ENCODE measurements around the gene TAF5L.
"Not testable (repeated sequence)": the region's sequence is repeated elsewhere in the genome, so short reads cannot be mapped to it uniquely, and the experiment has no call there.

The TAF5L gene

DNA sequence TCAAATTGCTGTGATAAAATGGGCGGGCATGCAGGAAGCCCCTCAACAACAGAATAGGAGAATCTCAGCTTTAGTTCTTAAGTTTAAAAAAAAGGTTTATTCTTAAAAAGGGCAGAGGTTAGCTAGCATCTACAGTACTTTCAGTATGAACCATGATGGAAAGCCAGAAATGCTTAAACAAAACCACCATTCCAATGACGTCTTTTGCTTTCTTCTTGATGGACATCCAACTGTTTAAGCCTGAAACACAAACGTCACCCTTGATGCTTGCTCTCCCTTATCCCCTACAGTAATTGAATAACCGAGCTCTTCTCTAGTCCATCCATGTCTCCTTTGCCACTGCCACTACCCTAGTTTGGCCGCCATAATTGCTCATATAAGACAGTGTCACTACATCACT, 25.7 kb downstream of the TAF5L start:
- DNase-seq = no peak

DNA sequence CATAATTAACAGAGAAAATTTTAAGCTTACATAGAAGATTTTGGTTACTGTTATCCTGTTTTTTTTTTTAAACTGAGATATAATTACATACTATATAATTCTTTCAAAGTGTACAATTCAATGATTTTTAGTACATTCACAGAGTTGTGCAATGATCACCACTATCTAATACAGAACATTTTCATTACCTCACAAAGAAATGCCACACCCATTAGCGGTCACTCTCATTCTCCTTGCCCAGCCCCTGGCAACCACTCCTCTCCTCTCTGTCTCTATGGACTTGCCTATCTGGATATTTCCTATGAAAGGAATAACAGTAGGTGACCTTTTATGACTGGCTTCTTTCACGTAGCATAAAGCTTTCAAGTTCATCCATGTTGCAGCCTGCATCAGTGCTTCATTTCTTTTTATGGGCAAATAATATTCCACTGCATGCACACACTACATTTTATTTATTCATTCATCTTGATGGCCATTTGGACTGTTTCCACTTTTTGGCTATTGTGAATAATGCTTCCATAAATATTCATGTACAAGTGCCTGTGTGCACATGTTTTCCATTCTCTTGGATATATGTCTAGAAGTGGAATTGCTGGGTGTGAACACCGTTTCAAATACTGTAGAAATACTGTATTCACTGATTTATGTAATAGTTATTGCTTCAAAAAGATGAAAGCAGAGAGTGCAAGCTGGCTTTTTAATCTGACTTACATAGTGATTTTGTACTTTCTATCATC, 26.5 kb downstream of the TAF5L start:
- DNase-seq = no peak

- no peak for DNase-seq
Observed at GRCh38 chr1:229597877-229598276, 28.0 kb downstream of the TAF5L start.

GRCh38 chr1:229596925-229597699, 28.8 kb downstream of the TAF5L start:
- no peak for DNase-seq

- not testable (repeated sequence) for DNase-seq
Observed at GRCh38 chr1:229595876-229596275, 30.0 kb downstream of the TAF5L start.

- no peak for DNase-seq
Observed at GRCh38 chr1:229594227-229595008, 31.5 kb downstream of the TAF5L start.

DNA sequence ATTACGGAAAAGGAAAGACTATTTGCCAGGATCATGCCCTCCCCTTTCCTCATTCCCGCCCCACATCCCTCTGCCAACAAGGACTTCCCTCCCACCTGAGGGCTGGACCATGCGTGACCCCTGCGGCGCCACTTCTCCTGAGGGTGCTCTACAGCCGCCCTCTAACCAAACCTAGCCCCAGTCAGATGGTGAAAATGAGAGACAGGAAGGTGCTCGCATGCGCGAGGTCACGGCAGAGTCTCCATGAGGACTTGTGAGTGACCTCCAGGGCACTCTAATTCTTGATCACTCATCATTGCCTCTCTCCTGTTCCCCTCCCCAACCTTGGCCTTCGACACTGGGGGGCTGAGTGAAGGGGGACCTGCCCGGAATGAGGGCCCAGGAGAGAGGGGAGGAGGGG, 32.1 kb downstream of the TAF5L start:
- DNase-seq = no peak

DNA sequence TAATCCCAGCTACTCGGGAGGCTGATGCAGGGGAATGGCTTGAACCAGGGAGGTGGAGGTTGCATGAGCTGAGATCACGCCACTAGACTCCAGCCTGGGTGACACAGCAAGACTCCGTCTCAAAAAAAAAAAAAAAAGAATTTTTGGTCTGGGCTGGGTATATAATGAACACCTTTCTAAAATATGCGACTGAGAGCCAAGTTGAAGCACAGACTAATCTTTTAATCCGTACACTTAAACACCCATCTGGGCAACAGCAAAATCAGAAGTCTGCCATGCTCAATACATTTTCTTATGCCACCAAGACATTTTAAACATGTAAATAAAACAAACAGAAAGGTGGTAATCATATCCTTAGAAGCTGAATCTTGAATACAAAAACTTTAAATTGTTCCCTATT, 35.8 kb downstream of the TAF5L start:
- no peak for DNase-seq

DNA sequence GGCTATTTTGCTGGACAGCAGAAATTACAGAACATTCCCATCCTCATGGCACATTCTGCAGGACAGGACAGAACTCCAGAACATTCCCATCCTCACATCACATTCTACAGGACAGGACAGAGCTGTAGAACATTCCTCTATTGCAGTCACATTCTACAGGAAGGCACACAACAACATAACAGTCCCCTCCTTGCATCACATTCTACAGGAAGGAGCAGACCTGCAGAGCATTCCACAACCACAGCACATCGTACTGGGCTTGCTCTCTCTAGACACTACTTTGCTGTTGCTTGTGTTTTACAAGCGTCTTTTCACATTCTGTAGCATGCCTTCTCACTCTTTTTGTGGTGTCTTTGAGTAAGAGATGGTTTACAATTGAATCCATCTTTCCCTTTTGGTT, 40.6 kb downstream of the TAF5L start:
- DNase-seq = no peak

- no peak for DNase-seq
Observed at GRCh38 chr1:229582715-229583114, 43.2 kb downstream of the TAF5L start.

DNA sequence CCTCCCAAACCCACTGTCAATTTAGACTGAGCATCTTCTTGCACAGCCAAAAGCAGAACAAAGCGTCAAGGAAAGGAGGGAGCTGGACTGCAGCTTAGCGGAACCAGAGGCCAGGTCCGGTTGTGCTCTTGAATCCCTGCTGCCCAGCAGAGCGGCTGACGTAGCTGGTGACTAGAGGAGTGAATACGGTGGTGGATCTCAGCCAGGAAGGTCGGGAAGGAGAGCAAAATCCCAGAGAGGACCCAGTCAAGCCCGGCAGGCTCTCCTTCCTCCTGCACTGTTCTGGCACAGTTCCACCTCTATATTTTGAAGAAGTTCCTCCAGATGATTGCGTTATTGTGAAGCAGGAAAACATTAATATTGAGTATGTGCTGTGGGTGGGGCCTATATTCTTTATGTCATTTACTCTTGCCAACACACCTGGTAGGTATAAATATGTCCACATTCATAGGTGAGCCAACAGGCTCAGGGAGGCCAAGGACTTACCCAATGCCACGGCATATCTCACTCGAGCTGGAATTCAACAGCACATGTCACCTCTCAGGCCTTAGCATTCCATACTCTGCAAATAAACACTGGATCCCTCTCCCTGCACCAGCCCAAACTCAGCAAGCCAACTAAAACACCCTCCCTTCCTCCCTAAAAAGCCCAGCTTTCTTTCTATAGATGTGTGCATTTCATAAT, 43.8 kb downstream of the TAF5L start:
- DNase-seq = no peak

DNA sequence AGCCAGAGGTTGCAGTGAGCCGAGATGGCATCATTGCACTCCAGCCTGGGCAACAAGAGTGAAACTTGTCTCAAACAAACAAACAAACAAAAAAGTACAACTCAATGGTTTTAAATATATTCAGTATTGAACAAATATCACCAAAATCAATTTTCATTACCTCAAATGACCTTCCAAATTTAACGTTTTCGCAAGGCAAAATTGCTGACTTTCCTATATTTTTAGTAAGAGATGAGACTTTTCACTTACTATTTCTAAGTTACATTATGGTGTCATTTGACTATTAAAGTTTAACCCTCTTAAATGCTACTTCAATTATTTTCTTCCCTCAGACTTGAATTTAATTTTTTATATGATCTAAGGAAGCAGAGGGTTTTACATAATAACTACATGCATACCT, 44.4 kb downstream of the TAF5L start:
- DNase-seq = no peak

DNA sequence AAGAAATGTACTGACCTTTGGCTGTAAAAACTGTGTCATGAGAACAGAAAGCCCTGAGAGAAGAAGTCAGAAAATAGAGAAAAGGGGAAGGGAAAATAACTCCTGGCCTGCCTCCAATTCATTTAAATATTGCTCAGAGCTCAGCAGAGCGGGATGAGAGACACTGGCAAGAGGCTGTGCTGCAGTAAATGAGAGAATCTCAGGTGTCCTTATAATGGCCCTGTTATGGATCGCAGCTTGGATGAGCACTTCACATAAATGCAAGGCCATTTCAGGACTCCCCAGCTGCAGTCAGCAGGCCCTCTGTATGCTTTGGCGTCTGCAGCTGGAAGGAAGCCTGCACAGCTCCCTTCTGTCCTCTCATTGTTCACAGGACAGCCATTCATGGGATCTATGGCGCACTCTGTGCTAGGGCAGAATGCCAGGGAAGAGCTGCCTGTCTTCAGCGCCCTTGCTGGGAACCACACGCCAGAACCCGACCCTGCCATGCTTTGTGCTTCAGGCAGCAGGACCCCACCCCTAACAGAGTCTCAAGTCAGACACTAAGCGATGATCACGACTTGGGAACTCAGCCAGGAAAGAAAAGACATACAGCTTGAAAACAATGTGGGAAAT, 46.8 kb downstream of the TAF5L start:
- no peak for DNase-seq

DNA sequence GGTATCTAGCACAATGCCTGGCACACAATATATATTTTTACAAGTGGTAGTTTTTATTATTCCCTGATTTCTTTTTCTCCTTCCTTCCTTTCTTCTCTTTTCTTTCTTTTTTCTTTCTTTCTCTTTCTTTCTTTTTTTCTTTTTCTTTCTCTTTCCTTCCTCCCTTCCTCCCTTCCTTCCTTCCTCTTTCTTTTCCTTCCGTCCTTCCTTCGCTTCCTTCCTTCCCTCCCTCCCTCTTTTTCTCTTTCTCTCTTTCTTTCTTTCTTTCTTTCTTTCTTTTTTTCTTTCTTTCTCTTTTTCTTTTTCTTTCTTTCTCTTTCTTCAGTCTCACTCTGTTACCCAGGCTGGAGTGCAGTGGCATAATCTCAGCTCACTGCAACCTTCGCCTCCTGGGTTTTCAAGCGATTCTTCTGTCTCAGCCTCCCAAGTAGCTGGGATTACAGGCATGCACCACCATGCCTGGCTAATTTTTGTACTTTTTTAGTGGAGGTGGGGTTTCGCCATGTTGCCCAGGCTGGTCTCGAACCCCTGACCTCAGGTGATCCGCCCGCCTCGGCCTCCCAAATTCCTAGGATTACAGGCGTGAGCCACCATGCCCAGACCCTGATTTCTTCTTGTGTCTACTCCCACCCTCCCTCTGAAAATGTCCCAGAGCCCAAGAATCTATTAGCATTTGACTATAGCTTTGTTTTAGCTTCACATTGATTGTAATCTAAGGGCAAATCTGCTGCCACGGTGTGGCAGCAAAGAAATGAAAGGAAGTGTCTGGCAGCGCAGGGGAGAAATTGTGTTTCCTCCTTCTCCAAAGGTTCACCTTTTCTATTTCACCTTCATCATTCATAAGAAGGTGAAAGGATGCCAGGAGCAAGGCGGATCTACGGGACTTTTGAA, 47.5 kb downstream of the TAF5L start:
- no peak for DNase-seq

DNA sequence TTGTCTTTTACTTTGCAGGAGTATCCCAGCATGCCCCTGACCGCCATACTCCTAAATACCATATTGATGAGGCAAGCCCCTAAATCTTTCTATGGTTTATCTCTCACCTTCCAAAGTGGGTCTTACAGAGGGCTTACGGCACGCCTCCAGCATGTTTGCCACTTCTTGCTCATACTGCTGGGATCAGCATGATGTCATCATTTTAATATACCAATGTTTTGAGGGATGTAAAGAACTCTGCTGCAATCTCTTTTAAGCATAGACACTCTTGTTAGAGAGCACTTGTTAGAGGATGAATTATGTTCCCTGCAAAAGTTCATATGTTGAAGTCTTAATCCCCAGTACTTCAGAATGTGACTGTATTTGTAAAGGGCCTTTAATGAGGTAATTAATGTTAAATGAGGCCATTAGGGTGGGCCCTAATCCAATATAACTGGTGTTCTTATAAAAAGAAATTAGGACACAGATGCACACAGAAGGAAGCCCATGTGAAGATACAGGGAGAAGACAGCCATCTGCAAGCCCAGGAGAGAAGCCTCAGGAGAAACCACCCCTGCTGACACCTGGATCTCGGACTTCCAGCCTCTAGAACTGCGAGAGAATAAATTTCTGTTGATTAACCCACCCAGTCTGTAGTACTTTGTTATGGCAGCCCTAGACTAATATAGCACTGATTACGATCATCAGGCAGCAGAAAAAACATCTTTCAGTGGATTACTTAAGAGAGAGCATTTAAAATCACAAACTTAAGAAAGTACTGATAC, 51.1 kb downstream of the TAF5L start:
- no peak for DNase-seq

GRCh38 chr1:229572286-229572685, 53.6 kb downstream of the TAF5L start:
- no peak for DNase-seq

DNA sequence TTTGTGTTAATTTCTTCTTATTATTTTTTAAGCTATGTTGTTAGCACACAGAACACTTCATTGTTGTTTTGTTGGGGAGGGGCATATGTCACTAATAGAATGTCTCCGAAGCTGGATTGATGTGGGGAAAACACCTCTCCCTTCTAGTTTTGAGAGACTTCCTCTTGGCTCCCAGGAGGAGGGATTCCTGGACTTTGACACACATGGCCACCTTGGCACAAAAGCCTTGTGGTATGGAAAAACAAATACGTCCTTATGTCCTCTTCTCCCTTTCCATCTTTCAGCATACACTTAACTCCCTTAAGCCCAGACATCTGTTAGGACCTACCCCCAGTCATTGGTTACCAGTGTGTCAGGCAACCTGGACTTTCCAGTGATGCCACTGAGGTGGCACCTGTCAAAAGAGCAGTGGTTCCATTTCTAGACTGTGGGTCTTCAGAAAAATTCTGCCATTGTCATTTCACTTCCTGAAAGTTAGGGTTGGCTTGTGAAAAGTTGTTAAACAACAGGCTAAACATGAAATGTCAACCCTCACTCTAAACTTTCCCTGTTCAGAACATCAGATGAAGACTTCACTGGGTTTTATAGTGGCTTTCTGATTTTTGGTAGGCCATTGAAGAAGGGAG, 54.9 kb downstream of the TAF5L start:
- DNase-seq = no peak

GRCh38 chr1:229570305-229570704, 55.6 kb downstream of the TAF5L start:
- DNase-seq = no peak

DNA sequence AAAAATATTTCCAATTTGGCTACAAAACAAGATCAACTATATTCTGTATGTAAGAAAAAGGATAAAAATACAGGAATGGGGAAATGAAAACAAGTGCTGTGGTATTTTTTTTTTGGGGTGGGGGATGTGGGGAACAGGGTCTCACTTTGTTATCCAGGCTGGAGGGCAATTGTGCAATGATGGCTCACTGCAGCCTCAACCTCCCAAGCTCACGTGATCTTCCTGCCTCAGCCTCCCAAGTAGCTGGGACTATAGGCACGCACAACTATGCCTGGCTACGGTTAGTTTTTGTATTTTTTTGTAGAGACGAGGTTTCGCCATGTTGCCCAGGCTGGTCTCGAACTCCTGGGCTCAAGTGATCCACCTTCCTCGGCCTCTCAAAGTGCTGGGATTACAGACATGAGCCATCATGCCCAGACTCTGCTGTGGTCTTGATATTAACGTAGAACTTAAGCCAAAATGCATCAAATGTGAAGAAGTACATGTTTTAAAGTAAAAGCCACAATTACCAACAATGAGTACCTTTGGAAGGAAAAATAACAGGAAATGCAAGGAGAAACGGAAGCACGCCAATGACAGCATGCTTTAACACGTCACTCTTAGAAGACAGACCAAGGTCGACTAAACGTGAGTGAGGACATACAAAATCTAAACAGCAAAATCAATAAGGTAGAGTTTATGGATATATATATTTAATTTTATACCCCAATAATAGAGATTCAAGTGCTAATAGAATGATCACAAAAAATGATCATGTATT, 58.6 kb downstream of the TAF5L start:
- DNase-seq = no peak
